NB4 (cell line): ENCODE results near the gene LMNTD1.

Experiments
- CTCF ChIP-seq: IDR thresholded peaks from one replicate; pipeline ENCODE4 v1.5.1; 2012; ENCODE audit warnings: low read depth, low read length
- MYC ChIP-seq: IDR thresholded peaks from 2 replicates; pipeline ENCODE4 v1.6.1; 2011; ENCODE audit warnings: low read depth, low read length
- POLR2A ChIP-seq: IDR thresholded peaks from 2 replicates; pipeline ENCODE4 v1.6.1; 2011; ENCODE audit warnings: mild to moderate bottlenecking; ENCODE audit not compliant: insufficient read length; ENCODE audit errors: extremely low read depth

DNA sequence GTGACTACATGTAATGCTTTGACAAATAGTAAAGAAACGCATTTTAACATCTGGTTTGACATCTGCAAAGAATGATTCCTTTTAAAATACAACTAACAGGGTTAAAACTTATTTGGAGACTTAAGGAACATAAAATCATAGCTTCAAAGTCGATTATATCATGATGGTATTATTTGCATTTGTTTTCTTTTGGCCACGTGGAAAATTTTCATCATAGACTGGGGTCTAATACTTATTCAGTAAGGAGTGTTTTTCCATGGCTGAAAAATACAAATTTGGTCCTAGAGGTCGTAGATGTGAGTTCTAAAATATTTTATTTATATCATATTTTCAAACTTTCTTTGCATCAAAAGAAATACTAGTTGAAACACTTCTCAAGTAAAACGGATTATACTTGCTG is 31.5 kb upstream of the LMNTD1 start:
- TF ChIP-seq CTCF = no peak
- TF ChIP-seq POLR2A = no peak
- no peak for TF ChIP-seq MYC
